ENCODE data around the gene TRIP12.

Gene TRIP12

GRCh38 chr2:229715895-229716507 is 205.8 kb downstream of the TRIP12 start:
- DNase-seq (ENCODE audit: low read depth), result peak; percentile 71

- DNase-seq (ENCODE audit: low read depth), result peak; percentile 85
These were observed 206.9 kb downstream of the TRIP12 start for GRCh38 chr2:229714736-229715541.

- peak; percentile 65 for DNase-seq (ENCODE audit: low read depth)
These were observed 207.6 kb downstream of the TRIP12 start, which contains the start of gene DNER for GRCh38 chr2:229714080-229714735. Gene DNER (minus strand): TSS chr2:229714555. CDS start chr2:229714423, 132 bp downstream.
